Omental fat pad (tissue), 4 donors: ENCODE results near the gene FXR2. TPM values are rescaled to one million over a fixed set of nuclear protein-coding genes. Genes with fewer than 3 reads are reported as not detected.
A peak's percentile ranks its signal among the peaks of the same experiment; 100 is the strongest.

Experiments
- ATAC-seq: fragments of 150-250 bp; one replicate; pipeline ENCODE4 v1.9.1; 2016; ENCODE audit warnings: mild to moderate bottlenecking, moderate library complexity; ENCODE audit not compliant: low FRiP score
- DNase-seq: peaks from one replicate; pipeline ENCODE4 v3.0.0-alpha.2; 2019; ENCODE audit warnings: low spot score
- total RNA-seq, 4 donors: library from RNA; depleted of rRNA; stranded (reverse); fragments of >200 nt; gene quantifications; one replicate each; pipeline ENCODE4 v1.1.0, GENCODE V29; 2016
- TF ChIP-seq, protein P1 (sequence below), 3 donors: fragments of 450-650 bp; IDR thresholded peaks; one replicate each; pipeline ENCODE4 v1.5.1; 2016 to 2017; ENCODE audit warnings: antibody characterized with exemption in 3 of 3, mild to moderate bottlenecking in 3 of 3, moderate library complexity in 2 of 3

FXR2 gene
- total RNA-seq, 4 donors from 2014 or later: 17.8 to 30.3 (median 22.7) TPM

DNA sequence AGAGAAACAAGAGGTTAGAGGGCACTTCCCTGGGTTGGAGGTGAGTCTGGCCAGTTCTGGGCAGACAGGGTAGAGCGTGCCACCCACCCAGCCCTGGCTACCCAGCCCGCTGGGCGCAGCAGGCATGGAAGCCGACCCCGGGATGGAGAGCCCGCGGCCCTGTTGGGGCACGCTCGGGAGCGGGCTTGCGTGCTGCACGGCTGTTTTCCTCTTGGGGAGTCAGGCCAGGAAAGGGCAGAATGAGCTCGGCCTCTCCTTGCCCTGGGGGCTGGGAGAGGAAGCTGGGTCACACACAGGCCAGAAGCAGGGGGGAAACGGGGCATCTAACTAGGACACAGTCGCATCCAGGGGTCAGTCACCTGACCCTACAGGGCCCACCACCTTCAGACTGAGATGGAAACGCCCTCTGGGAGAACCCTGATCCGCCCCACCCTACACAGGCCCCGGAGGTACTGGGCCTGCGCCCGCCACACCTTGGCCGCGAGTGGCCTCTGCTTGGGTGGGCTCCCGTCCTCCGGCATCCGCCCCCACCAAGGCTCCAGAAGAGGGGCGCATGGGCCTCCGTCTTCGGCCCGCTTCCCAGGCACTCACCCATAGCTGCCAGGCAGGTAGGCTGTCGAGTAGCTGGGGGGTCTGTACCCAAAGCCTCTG, 26.0 kb downstream of the FXR2 start:
- DNase-seq (no peak), ATAC-seq (no peak)
- TF ChIP-seq, protein P1, sequence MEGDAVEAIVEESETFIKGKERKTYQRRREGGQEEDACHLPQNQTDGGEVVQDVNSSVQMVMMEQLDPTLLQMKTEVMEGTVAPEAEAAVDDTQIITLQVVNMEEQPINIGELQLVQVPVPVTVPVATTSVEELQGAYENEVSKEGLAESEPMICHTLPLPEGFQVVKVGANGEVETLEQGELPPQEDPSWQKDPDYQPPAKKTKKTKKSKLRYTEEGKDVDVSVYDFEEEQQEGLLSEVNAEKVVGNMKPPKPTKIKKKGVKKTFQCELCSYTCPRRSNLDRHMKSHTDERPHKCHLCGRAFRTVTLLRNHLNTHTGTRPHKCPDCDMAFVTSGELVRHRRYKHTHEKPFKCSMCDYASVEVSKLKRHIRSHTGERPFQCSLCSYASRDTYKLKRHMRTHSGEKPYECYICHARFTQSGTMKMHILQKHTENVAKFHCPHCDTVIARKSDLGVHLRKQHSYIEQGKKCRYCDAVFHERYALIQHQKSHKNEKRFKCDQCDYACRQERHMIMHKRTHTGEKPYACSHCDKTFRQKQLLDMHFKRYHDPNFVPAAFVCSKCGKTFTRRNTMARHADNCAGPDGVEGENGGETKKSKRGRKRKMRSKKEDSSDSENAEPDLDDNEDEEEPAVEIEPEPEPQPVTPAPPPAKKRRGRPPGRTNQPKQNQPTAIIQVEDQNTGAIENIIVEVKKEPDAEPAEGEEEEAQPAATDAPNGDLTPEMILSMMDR (IDR thresholded peaks at IDR 0.05): no peak

DNA sequence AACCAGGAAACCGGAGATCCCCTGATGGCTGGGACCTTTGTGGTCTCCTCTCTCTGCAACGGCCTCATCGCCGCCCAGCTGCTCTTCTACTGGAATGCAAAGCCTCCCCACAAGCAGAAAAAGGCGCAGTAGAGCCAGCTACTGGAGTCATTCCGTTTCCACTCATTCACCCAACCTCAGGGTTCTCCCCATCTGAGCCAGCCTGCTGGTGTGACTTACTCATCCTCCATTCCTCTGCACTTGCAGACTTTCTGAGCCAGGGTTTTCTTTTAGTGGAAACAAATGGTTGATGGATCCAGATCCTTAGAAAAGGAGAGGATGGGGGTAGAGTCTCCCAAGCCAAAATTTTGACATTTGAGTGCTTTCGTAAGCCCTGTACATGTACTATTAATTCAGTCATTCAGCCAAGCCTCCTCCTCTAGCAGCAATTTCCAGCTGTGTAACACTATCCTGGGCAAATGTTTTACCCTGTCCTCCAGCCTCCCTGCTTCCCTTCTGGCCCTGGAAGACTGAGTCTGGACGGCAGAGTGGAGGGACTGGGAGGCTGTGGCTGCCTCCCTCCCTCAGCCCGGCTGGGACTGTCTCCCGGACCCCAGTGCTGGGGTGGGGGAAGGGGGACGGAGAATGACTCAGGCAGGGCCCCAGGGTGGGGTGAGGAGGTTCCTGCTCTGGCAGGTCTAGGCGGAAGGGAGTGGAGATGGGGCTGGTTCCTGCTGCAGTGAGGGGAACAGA, 27.1 kb downstream of the FXR2 start:
- DNase-seq (no peak), ATAC-seq (no peak)
- TF ChIP-seq, protein P1 (IDR thresholded peaks at IDR 0.05): no peak

DNA sequence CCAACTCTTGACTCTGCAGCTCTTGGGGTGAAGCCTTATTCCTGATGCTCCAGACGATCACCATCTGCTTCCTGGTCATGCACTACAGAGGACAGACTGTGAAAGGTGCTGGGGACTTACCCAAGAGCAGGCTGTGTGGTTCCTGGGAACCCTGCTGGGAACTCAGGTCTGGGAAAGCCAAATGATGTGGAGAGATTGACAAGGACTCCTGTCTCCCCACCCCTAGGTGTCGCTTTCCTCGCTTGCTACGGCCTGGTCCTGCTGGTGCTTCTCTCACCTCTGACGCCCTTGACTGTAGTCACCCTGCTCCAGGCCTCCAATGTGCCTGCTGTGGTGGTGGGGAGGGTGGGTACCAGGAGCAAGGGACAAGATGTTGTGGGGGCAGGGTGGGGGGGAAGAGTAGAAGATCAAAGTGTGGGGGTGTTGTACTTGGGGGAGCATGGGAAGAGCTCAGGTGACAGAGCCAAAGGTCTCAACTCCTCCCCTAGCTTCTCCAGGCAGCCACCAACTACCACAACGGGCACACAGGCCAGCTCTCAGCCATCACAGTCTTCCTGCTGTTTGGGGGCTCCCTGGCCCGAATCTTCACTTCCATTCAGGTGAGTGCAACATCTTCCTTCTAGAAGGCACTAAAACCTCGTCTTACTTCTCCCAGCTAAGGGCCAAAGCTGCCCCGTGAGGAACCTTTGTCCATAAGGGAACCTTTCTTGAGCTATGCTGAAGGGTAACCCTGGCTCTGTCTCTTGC, 27.9 kb downstream of the FXR2 start:
- ATAC-seq (no peak), DNase-seq (no peak)
- TF ChIP-seq, protein P1 (IDR thresholded peaks at IDR 0.05): no peak

DNA sequence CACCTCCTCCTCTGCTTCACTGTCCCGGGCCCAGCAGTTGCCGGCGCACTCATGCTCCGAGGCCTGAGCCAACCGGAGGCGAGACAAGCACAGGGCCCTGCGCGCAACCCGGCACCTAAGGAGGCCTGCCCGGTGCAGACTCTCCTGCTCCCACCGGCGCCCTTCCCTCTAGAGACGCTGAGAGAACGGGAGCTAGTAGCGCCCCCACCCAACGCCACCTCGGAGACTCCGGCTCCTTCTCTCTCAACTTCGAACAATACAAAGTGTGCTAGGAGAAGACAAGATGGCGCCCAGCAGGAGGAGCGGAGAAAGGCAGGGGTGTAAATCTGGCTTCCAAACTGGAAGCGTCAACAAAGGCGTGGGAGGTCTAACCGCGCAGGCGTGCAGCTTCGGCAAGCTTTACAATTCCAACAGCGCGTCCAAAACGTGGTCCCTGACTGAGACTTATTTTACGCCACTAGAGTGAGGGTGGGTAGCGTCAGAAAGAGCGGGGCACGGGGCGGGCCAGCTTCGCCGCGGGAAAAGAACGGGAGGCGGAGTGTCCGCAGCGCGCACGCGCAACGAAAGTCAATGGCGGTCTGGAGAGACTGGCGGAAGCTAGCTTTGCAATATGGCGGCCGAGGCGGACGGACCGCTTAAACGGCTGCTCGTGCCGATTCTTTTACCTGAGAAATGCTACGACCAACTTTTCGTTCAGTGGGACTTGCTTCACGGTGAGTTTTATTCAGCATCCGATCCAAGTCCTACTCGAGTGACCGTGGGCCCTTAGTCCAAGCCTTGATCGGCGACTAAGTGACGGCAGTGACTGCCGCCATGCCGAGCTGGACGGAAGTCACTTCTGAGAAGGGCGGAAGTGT, 31.2 kb downstream of the FXR2 start, which contains the start of gene MPDU1:
TSS of gene MPDU1 (plus strand) at position 600 of the 857 bp plus-strand sequence. CDS start at position 611, 11 bp downstream.
- TF ChIP-seq, protein P1 (IDR thresholded peaks at IDR 0.05): no peak
- ATAC-seq (peak; percentile 70), DNase-seq (peak; percentile 74)

DNA sequence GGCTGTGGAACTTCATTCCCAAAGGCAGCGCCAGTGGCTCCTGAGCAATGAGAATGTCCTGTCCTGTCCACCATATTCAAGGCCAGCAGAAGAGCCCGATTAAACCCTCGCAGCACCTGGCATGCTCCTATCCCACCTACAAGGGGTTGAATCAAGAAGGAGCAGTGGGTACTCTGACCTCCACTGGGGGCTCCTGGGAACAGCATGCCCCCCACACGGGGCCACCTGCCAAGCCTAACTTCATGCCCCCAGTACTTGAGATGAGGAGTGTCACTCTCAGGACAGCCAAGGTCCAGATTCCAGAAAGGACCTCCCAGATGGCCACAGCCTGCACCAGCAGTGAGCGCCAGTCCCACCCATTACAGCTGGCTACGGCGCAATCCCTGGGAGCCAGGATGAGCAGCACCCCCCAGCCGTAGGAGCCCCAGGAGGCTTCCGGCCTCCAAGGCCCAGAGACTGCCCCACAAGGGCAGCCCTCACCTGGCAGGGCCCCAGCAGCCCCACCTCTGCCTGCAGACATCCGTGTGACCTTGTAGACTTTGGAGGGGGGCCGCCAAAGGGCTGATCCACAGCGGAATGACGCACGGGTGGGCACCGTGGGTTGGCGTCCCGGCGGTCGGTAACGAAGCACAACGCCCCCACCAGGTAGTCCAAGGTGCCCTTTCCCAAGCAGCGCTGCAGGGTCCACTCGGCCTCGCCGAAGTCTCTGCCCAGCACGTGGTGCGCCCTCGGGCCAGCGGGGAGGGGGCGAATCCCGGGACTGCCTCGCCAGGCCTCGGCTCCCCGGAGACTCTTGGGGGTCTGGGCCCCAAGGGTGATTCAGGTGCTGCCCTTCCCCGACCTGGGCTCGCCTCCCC, 32.1 kb downstream of the FXR2 start:
- ATAC-seq (no peak), DNase-seq (no peak)
- TF ChIP-seq, protein P1 (IDR thresholded peaks at IDR 0.05): no peak
